Measurements from ENCODE around the gene POMT2. TPM values are rescaled to one million over a fixed set of nuclear protein-coding genes. Genes with fewer than 3 reads are reported as not detected.

Gene POMT2
- total RNA-seq, 1 donor from 2014 or later = 13.4 TPM

DNA sequence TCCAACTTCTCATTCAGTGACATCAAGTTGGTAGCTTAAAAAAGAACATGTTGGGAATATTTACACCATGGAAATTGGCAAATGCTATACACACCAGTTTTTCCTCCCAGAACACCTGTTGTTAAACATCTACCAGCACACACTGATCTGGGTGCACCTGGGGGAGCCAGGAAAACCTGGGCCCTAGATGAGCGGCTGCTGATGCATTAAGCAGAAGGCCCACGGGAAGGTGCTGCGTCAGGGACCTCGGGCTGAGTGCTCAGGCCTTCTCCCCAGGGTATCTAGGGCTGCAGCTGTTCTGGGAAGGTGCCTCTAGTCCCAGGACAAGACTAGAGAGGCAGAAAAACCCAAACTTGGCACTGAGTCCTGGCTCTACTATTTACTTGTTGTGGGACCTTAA lies 46.9 kb downstream of the POMT2 start:
- Histone ChIP-seq H3K27me3 (ENCODE audit: low read depth) (peaks cover 46% of the 10 kb centered on the region), H3K4me1 (peaks cover 11% of the 10 kb centered on the region), H3K4me3 (no peak overlapping the region), H3K36me3 (peaks cover 27% of the 10 kb centered on the region), H3K9me3 (replicated peaks) (peaks cover 4% of the 10 kb centered on the region), H3K27ac (replicated peaks) (no peak overlapping the region)
- TF ChIP-seq, protein P1, sequence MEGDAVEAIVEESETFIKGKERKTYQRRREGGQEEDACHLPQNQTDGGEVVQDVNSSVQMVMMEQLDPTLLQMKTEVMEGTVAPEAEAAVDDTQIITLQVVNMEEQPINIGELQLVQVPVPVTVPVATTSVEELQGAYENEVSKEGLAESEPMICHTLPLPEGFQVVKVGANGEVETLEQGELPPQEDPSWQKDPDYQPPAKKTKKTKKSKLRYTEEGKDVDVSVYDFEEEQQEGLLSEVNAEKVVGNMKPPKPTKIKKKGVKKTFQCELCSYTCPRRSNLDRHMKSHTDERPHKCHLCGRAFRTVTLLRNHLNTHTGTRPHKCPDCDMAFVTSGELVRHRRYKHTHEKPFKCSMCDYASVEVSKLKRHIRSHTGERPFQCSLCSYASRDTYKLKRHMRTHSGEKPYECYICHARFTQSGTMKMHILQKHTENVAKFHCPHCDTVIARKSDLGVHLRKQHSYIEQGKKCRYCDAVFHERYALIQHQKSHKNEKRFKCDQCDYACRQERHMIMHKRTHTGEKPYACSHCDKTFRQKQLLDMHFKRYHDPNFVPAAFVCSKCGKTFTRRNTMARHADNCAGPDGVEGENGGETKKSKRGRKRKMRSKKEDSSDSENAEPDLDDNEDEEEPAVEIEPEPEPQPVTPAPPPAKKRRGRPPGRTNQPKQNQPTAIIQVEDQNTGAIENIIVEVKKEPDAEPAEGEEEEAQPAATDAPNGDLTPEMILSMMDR (IDR thresholded peaks at IDR 0.05; ENCODE audit: borderline replicate concordance) = no peak
- DNase-seq = no peak
- intact Hi-C loops (cut with micrococcal nuclease) = no loop called here

DNA sequence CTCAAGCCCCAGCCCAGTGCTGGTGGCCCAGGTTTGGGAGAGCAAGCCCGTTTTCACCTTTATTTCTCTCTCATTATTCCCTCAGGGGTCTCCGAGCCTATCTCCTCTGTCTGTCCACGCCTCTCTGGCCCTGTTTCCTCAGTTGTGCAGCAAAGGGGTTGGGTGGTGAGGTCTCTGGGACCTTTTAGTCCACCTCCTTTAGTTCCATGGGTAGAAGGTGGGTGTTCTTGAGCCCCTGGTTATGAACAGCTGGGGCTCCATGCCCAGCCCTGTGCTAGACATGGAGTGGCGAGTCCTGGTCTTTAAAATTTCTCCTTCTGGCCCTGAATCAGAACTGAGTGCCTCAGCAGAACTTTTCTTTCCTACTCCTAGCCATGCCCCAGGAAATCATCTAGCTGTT lies 48.4 kb downstream of the POMT2 start:
- peaks cover 62% of the 10 kb centered on the region for H3K27me3 ChIP-seq (ENCODE audit: low read depth)
- DNase-seq = no peak

GRCh38 chr14:77271113-77271710 lies 49.5 kb downstream of the POMT2 start, which contains the start of gene NGB:
Gene NGB, minus strand, starts transcription at chr14:77271206. Its CDS starts 269 bp downstream, at chr14:77270937.
- Histone ChIP-seq H3K9me3 (replicated peaks) (peaks cover 15% of the 10 kb centered on the region), H3K27me3 (ENCODE audit: low read depth) (peaks cover 72% of the 10 kb centered on the region), H3K36me3 (peaks cover 1% of the 10 kb centered on the region), H3K4me3 (peak within 1 kb of the TSS; percentile 25), H3K27ac (replicated peaks) (no peak within 1 kb of the TSS), H3K4me1 (peaks cover 11% of the 10 kb centered on the region)
- TF ChIP-seq, protein P1 (IDR thresholded peaks at IDR 0.05; ENCODE audit: borderline replicate concordance) = no peak
- DNase-seq = no peak
- intact Hi-C loops (cut with micrococcal nuclease) = no loop called here

More for the DNA sequence above, 48.4 kb downstream of the POMT2 start:
- Histone ChIP-seq H3K27ac (replicated peaks) (no peak overlapping the region), H3K36me3 (peaks cover 12% of the 10 kb centered on the region), H3K4me1 (peaks cover 11% of the 10 kb centered on the region), H3K9me3 (replicated peaks) (peaks cover 15% of the 10 kb centered on the region), H3K4me3 (no peak overlapping the region)
- intact Hi-C loops (cut with micrococcal nuclease) = no loop called here
- TF ChIP-seq, protein P1 (IDR thresholded peaks at IDR 0.05; ENCODE audit: borderline replicate concordance) = no peak

DNA sequence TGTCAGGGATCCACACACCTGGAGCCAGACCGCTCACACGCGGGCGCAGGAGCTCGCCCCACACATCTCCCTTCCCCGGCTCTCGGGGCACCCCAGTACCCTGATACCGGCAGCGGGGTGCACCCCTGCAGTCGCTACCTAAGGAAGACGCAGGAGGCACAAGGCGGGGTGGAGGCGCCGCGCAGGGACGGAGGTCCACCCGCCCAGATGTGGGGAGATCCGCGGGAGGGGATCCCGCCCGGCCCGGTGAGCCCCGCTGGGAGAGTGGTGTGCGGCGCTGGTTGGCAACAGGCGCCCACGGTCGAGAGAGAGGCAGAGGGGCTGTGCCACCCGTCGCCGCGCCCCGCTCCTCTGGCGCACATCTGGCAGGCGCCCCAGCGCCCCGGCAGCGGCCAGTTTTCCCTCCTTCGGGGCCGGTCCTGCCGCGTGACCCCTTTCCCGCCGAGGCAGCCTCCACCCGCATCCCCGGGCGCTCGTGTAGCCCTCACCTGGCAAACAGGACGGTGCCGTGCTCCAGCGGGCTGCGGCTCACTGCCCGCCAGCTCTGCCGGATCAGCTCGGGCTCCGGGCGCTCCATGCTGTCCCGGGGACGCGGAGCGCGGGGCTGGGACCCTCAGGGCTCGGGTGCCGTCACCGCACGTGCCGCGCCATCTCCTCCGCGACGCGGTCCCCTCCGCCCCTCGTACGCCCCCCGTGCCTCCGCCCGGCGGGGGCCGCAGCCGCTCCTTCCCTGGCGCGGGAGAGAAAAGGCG lies 50.1 kb downstream of the POMT2 start:
- DNase-seq = no peak
- Histone ChIP-seq H3K9me3 (replicated peaks) (peaks cover 15% of the 10 kb centered on the region), H3K36me3 (no peaks in the 10 kb centered on the region), H3K4me3 (peak overlapping the region; percentile 25), H3K4me1 (peaks cover 11% of the 10 kb centered on the region), H3K27me3 (ENCODE audit: low read depth) (peaks cover 79% of the 10 kb centered on the region), H3K27ac (replicated peaks) (no peak overlapping the region)
- intact Hi-C loops (cut with micrococcal nuclease) = no loop called here
- TF ChIP-seq, protein P1 (IDR thresholded peaks at IDR 0.05; ENCODE audit: borderline replicate concordance) = no peak

DNA sequence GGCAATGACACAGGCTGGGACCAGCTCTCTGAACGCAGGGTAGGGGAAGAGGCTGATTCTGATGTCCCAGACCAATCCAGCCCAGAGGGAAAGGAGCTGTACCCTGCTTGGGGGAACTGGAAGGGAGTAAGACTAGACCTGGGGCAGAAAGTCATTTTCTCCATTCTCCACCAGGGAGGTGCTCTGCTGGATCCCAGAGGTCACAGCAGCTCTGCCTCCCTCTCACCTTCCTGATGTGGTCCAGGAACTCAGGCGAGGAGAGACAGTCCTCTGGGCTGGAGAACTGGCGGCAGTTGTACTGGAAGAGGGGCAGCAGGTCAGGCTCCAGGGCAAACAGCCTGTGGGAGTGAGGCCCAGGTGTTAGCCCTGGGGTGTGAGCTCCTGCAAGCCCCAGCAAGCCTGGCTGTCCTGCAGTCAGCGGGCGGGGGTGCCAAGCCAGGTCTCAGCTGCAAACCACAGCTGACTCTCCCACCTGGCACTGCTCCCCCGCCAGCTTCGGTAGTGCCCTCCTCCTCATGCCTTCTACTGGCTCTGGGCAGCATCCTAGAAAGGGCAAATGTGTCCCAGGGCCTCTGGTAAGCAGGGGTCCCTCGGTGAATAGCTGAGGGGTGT lies 51.6 kb downstream of the POMT2 start:
- H3K27ac ChIP-seq (replicated peaks) = no peak overlapping the region
- DNase-seq = no peak
- TF ChIP-seq, protein P1 (IDR thresholded peaks at IDR 0.05; ENCODE audit: borderline replicate concordance) = no peak
- intact Hi-C loops (cut with micrococcal nuclease) = no loop called here
- no peak overlapping the region for H3K4me3 ChIP-seq
- no peaks in the 10 kb centered on the region for H3K36me3 ChIP-seq
- H3K9me3 ChIP-seq (replicated peaks) = peaks cover 15% of the 10 kb centered on the region
- H3K4me1 ChIP-seq = peaks cover 11% of the 10 kb centered on the region
- peaks cover 85% of the 10 kb centered on the region for H3K27me3 ChIP-seq (ENCODE audit: low read depth)

Data from left ventricle myocardium inferior (tissue), 1 donor.